ENCODE data around the gene IFT25.
"Not testable (repeated sequence)": the region's sequence is repeated elsewhere in the genome, so short reads cannot be mapped to it uniquely, and the experiment has no call there.

Gene IFT25

GRCh38 chr1:53878492-53879105, 66.9 kb downstream of the IFT25 start:
- Histone ChIP-seq H3K9me3 (ENCODE audit: control insufficient read depth in 1 of 2, low read length in 2 of 2) (no peaks in the 10 kb centered on the region), H3K36me3 (ENCODE audit: control insufficient read depth in 1 of 2, insufficient read depth in 2 of 2, low read length in 2 of 2) (peaks cover 26 to 44% of the 10 kb centered on the region in 2 donors), H3K4me3 (ENCODE audit: low read depth in 1 of 2, low read length in 2 of 2) (no peak overlapping the region)

GRCh38 chr1:53875150-53875549, 70.3 kb downstream of the IFT25 start:
- not testable (repeated sequence) for H3K27ac ChIP-seq (ENCODE audit: low read length)

More at GRCh38 chr1:53878492-53879105, 66.9 kb downstream of the IFT25 start:
- H3K4me1 ChIP-seq (ENCODE audit: control insufficient read depth in 1 of 2, insufficient read depth in 2 of 2, low read length in 2 of 2), result no peaks in the 10 kb centered on the region
- H3K27ac ChIP-seq (ENCODE audit: low read length), result no peak overlapping the region
- no peaks in the 10 kb centered on the region for H3K27me3 ChIP-seq (ENCODE audit: low read depth, low read length)

GRCh38 chr1:53871773-53872484, 73.6 kb downstream of the IFT25 start:
- Histone ChIP-seq H3K27ac (ENCODE audit: low read length) (no peak overlapping the region), H3K27me3 (ENCODE audit: low read depth, low read length) (no peaks in the 10 kb centered on the region), H3K36me3 (ENCODE audit: control insufficient read depth in 1 of 2, insufficient read depth in 2 of 2, low read length in 2 of 2) (peaks cover 9 to 48% of the 10 kb centered on the region in 2 donors), H3K4me1 (ENCODE audit: control insufficient read depth in 1 of 2, insufficient read depth in 2 of 2, low read length in 2 of 2) (no peaks in the 10 kb centered on the region), H3K4me3 (ENCODE audit: low read depth in 1 of 2, low read length in 2 of 2) (no peak overlapping the region), H3K9me3 (ENCODE audit: control insufficient read depth in 1 of 2, low read length in 2 of 2) (no peaks in the 10 kb centered on the region)

More at GRCh38 chr1:53875150-53875549, 70.3 kb downstream of the IFT25 start:
- not testable (repeated sequence) for H3K27me3 ChIP-seq (ENCODE audit: low read depth, low read length); H3K4me3 ChIP-seq (ENCODE audit: low read depth in 1 of 2, low read length in 2 of 2); H3K9me3 ChIP-seq (ENCODE audit: control insufficient read depth in 1 of 2, low read length in 2 of 2); H3K4me1 ChIP-seq (ENCODE audit: control insufficient read depth in 1 of 2, insufficient read depth in 2 of 2, low read length in 2 of 2)
- H3K36me3 ChIP-seq (ENCODE audit: control insufficient read depth in 1 of 2, insufficient read depth in 2 of 2, low read length in 2 of 2), result peaks cover 26 to 55% of the 10 kb centered on the region in 2 donors

Data from muscle layer of duodenum (tissue), 2 donors.